ENCODE results near the gene GPS1. TPM values are rescaled to one million over a fixed set of nuclear protein-coding genes. Genes with fewer than 3 reads are reported as not detected.

The GPS1 gene
- total and polyA plus RNA-seq, 4 experiments from 2014 or later: 85.1 to 148 (median 114) TPM

GRCh38 chr17:82049521-82049971 is 2.2 kb upstream of the GPS1 start:
- intact Hi-C loops (cut with micrococcal nuclease): no loop called here
- Histone ChIP-seq H3K9me3 (ENCODE audit: control insufficient read depth in 1 of 2, low read length in 2 of 2) (no peaks in the 10 kb centered on the region), H3K4me3 (ENCODE audit: low read length in 2 of 2) (no peak overlapping the region), H3K4me1 (ENCODE audit: insufficient read depth, low read length) (peaks cover 31% of the 10 kb centered on the region), H3K27ac (ENCODE audit: low read depth, low read length) (no peak overlapping the region), H3K27me3 (ENCODE audit: insufficient read depth, low read length) (no peaks in the 10 kb centered on the region), H3K36me3 (ENCODE audit: insufficient read depth, low read length) (peaks cover 10% of the 10 kb centered on the region)
- H3K36me3 Mint-ChIP-seq: peaks cover 3 to 11% of the 10 kb centered on the region in 2 donors
- H3K27ac Mint-ChIP-seq: no peak overlapping the region
- peaks cover 3 to 22% (median 11%) of the 10 kb centered on the region in 4 donors for H3K4me1 Mint-ChIP-seq
- no peaks in the 10 kb centered on the region for H3K27me3 Mint-ChIP-seq
- H3K9me3 Mint-ChIP-seq: peaks cover 0 to 2% (median 0%) of the 10 kb centered on the region in 8 donors
- DNase-seq: no peak
- ChIA-PET CTCF (ENCODE audit: partially characterized antibody) (interaction anchor here (0.7 to 1.8 kb wide), 2 partner anchors 12 to 90 kb away, joined by 3 to 11 read pairs; partner anchors contain the start of gene DCXR), POLR2A (ENCODE audit: partially characterized antibody) (interaction anchor here (1.1 to 5.3 kb wide), 4 partner anchors 12 to 77 kb away, joined by 6 to 26 read pairs (median 8); partner anchors contain the start of genes DCXR and FASN)
- H3K4me3 Mint-ChIP-seq: no peak overlapping the region

- Mint-ChIP-seq H3K4me3 (peak overlapping the region; percentile 76 to 91 (median 84)), H3K4me1 (peaks cover 3 to 22% (median 11%) of the 10 kb centered on the region in 4 donors), H3K27ac (peak overlapping the region in 2 of 7 donors; percentile 8 to 35), H3K9me3 (peaks cover 0 to 2% (median 0%) of the 10 kb centered on the region in 8 donors), H3K27me3 (no peaks in the 10 kb centered on the region), H3K36me3 (peaks cover 3 to 15% of the 10 kb centered on the region in 2 donors)
- POLR2A ChIA-PET (ENCODE audit: partially characterized antibody): interaction anchor here (1.1 to 5.3 kb wide), 6 partner anchors 13 to 77 kb away, joined by 5 to 27 read pairs (median 8); partner anchors contain the start of genes CENPX, DCXR, DUS1L and FASN
- CTCF ChIA-PET (ENCODE audit: partially characterized antibody): interaction anchor here (1.8 kb wide), 1 partner anchor 13 kb away, joined by 11 read pairs; the partner anchor contains the start of gene DCXR
- Histone ChIP-seq H3K9me3 (ENCODE audit: control insufficient read depth in 1 of 2, low read length in 2 of 2) (no peaks in the 10 kb centered on the region), H3K4me1 (ENCODE audit: insufficient read depth, low read length) (peaks cover 31% of the 10 kb centered on the region), H3K27me3 (ENCODE audit: insufficient read depth, low read length) (no peaks in the 10 kb centered on the region), H3K27ac (ENCODE audit: low read depth, low read length) (peak overlapping the region; percentile 19), H3K4me3 (ENCODE audit: low read length in 2 of 2) (peak overlapping the region in 1 of 2 donors; percentile 43), H3K36me3 (ENCODE audit: insufficient read depth, low read length) (peaks cover 18% of the 10 kb centered on the region)
- no peak for DNase-seq
- intact Hi-C loops (cut with micrococcal nuclease): loop anchor here (5.0 kb wide), 1 partner anchor 47 kb away; the partner anchor contains the start of gene FASN
Measured at GRCh38 chr17:82050152-82050760, 1.4 kb upstream of the GPS1 start.

- Histone ChIP-seq H3K4me3 (ENCODE audit: low read length in 2 of 2) (peak overlapping the region in 1 of 2 donors; percentile 43), H3K4me1 (ENCODE audit: insufficient read depth, low read length) (peaks cover 31% of the 10 kb centered on the region), H3K36me3 (ENCODE audit: insufficient read depth, low read length) (peaks cover 23% of the 10 kb centered on the region), H3K9me3 (ENCODE audit: control insufficient read depth in 1 of 2, low read length in 2 of 2) (no peaks in the 10 kb centered on the region), H3K27me3 (ENCODE audit: insufficient read depth, low read length) (no peaks in the 10 kb centered on the region), H3K27ac (ENCODE audit: low read depth, low read length) (peak overlapping the region; percentile 19)
- intact Hi-C loops (cut with micrococcal nuclease): loop anchor here (1.0 to 5.0 kb wide), 3 partner anchors 14 to 46 kb away; partner anchors contain the start of genes DCXR, DUS1L and FASN
- no peaks in the 10 kb centered on the region for H3K27me3 Mint-ChIP-seq
- peak overlapping the region; percentile 35 to 91 (median 64) for H3K27ac Mint-ChIP-seq
- peaks cover 3 to 22% (median 11%) of the 10 kb centered on the region in 4 donors for H3K4me1 Mint-ChIP-seq
- H3K4me3 Mint-ChIP-seq: peak overlapping the region; percentile 76 to 91 (median 84)
- H3K9me3 Mint-ChIP-seq: peaks cover 0 to 2% (median 0%) of the 10 kb centered on the region in 8 donors
- POLR2A ChIA-PET (ENCODE audit: partially characterized antibody): interaction anchor here (1.0 to 5.3 kb wide), 9 partner anchors 13 to 241 kb away, joined by 3 to 27 read pairs (median 6); partner anchors contain the start of genes CENPX, DCXR, DUS1L and FASN
- no peak for DNase-seq
- CTCF ChIA-PET (ENCODE audit: partially characterized antibody): interaction anchor here (1.8 kb wide), 1 partner anchor 13 kb away, joined by 11 read pairs; the partner anchor contains the start of gene DCXR
- H3K36me3 Mint-ChIP-seq: peaks cover 3 to 21% of the 10 kb centered on the region in 2 donors
Measured at GRCh38 chr17:82050761-82051641, 697 bp upstream of the GPS1 start.

GRCh38 chr17:82052638-82053059 is 951 bp downstream of the GPS1 start:
- Histone ChIP-seq H3K9me3 (ENCODE audit: control insufficient read depth in 1 of 2, low read length in 2 of 2) (no peaks in the 10 kb centered on the region), H3K36me3 (ENCODE audit: insufficient read depth, low read length) (peaks cover 29% of the 10 kb centered on the region), H3K4me1 (ENCODE audit: insufficient read depth, low read length) (peaks cover 31% of the 10 kb centered on the region), H3K27me3 (ENCODE audit: insufficient read depth, low read length) (no peaks in the 10 kb centered on the region), H3K27ac (ENCODE audit: low read depth, low read length) (peak overlapping the region; percentile 55), H3K4me3 (ENCODE audit: low read length in 2 of 2) (peak overlapping the region; percentile 29 to 69)
- Mint-ChIP-seq H3K4me3 (peak overlapping the region; percentile 75 to 84 (median 80)), H3K4me1 (peaks cover 3 to 22% (median 9%) of the 10 kb centered on the region in 4 donors), H3K27ac (peak overlapping the region in 6 of 7 donors; percentile 29 to 90 (median 67)), H3K27me3 (no peaks in the 10 kb centered on the region), H3K36me3 (peaks cover 0 to 22% of the 10 kb centered on the region in 2 donors), H3K9me3 (peaks cover 0 to 2% (median 0%) of the 10 kb centered on the region in 8 donors)
- ChIA-PET POLR2A (ENCODE audit: partially characterized antibody) (interaction anchor here (0.8 to 5.3 kb wide), 6 partner anchors 13 to 46 kb away, joined by 3 to 27 read pairs (median 6); partner anchors contain the start of genes DCXR, DUS1L, FASN and RAC3), CTCF (ENCODE audit: partially characterized antibody) (interaction anchor here (0.6 to 1.9 kb wide), 2 partner anchors 15 to 443 kb away, joined by 3 to 8 read pairs; partner anchors contain the start of gene DCXR)
- no peak for DNase-seq
- intact Hi-C loops (cut with micrococcal nuclease): loop anchor here (5.0 kb wide), 1 partner anchor 45 kb away; the partner anchor contains the start of gene FASN

- Mint-ChIP-seq H3K27me3 (no peaks in the 10 kb centered on the region), H3K4me3 (peak overlapping the region; percentile 58 to 84 (median 76)), H3K4me1 (peaks cover 3 to 22% (median 8%) of the 10 kb centered on the region in 4 donors), H3K27ac (peak overlapping the region in 5 of 7 donors; percentile 15 to 70 (median 42)), H3K9me3 (peaks cover 0 to 4% (median 0%) of the 10 kb centered on the region in 8 donors), H3K36me3 (peaks cover 0 to 25% of the 10 kb centered on the region in 2 donors)
- Histone ChIP-seq H3K27me3 (ENCODE audit: insufficient read depth, low read length) (no peaks in the 10 kb centered on the region), H3K36me3 (ENCODE audit: insufficient read depth, low read length) (peaks cover 29% of the 10 kb centered on the region), H3K4me1 (ENCODE audit: insufficient read depth, low read length) (peaks cover 31% of the 10 kb centered on the region), H3K4me3 (ENCODE audit: low read length in 2 of 2) (no peak overlapping the region), H3K9me3 (ENCODE audit: control insufficient read depth in 1 of 2, low read length in 2 of 2) (no peaks in the 10 kb centered on the region), H3K27ac (ENCODE audit: low read depth, low read length) (no peak overlapping the region)
- intact Hi-C loops (cut with micrococcal nuclease): loop anchor here (5.0 kb wide), 1 partner anchor 44 kb away; the partner anchor contains the start of gene FASN
- POLR2A ChIA-PET (ENCODE audit: partially characterized antibody): interaction anchor here (1.1 to 5.3 kb wide), 3 partner anchors 13 to 24 kb away, joined by 3 to 27 read pairs (median 26); partner anchors contain the start of genes DCXR and DUS1L
- CTCF ChIA-PET (ENCODE audit: partially characterized antibody): interaction anchor here (0.6 to 1.9 kb wide), 2 partner anchors 15 to 442 kb away, joined by 3 to 8 read pairs; partner anchors contain the start of gene DCXR
- DNase-seq: no peak
Measured at GRCh38 chr17:82053130-82053529, 1.4 kb downstream of the GPS1 start.

- ChIA-PET CTCF (ENCODE audit: partially characterized antibody) (interaction anchor here (1.9 kb wide), 1 partner anchor 16 kb away, joined by 8 read pairs; the partner anchor contains the start of gene DCXR), POLR2A (ENCODE audit: partially characterized antibody) (interaction anchor here (1.6 to 5.3 kb wide), 3 partner anchors 12 to 16 kb away, joined by 8 to 27 read pairs (median 26); partner anchors contain the start of genes DCXR and DUS1L)
- Histone ChIP-seq H3K27ac (ENCODE audit: low read depth, low read length) (no peak overlapping the region), H3K4me3 (ENCODE audit: low read length in 2 of 2) (no peak overlapping the region), H3K27me3 (ENCODE audit: insufficient read depth, low read length) (no peaks in the 10 kb centered on the region), H3K4me1 (ENCODE audit: insufficient read depth, low read length) (peaks cover 31% of the 10 kb centered on the region), H3K36me3 (ENCODE audit: insufficient read depth, low read length) (peaks cover 29% of the 10 kb centered on the region), H3K9me3 (ENCODE audit: control insufficient read depth in 1 of 2, low read length in 2 of 2) (no peaks in the 10 kb centered on the region)
- DNase-seq: no peak
- intact Hi-C loops (cut with micrococcal nuclease): loop anchor here (5.0 kb wide), 1 partner anchor 44 kb away; the partner anchor contains the start of gene FASN
- Mint-ChIP-seq H3K4me1 (peaks cover 3 to 22% (median 8%) of the 10 kb centered on the region in 4 donors), H3K27ac (peak overlapping the region in 3 of 7 donors; percentile 29 to 77 (median 57)), H3K4me3 (peak overlapping the region; percentile 58 to 84 (median 76)), H3K9me3 (peaks cover 0 to 4% (median 0%) of the 10 kb centered on the region in 8 donors), H3K27me3 (no peaks in the 10 kb centered on the region), H3K36me3 (peaks cover 0 to 26% of the 10 kb centered on the region in 2 donors)
Measured at GRCh38 chr17:82053556-82054263, 2.0 kb downstream of the GPS1 start.

Measured in CD4-positive, alpha-beta memory T cell (primary cell).